Stimulated activated CD4-positive, alpha-beta T cell treated with anti-CD3 and anti-CD28 coated beads, Interleukin-1b, Interleukin-23, amount 100 ng/mL, for 4 hours (primary cell): ENCODE data around the gene DOC2A.

ENCODE experiments used
- DNase-seq, 2 donors: peaks; one replicate each; pipeline ENCODE4 v3.0.0-alpha.2; 2020; ENCODE audit warnings: low read depth in 2 of 2

DOC2A gene

GRCh38 chr16:30005341-30006094, 5.3 kb downstream of the DOC2A start:
- peak in 1 of 2 donors; percentile 29 for DNase-seq

- DNase-seq: no peak
These were observed 6.0 kb downstream of the DOC2A start for GRCh38 chr16:30004811-30005242.

GRCh38 chr16:30004424-30004776, 6.4 kb downstream of the DOC2A start:
- DNase-seq: no peak

- no peak for DNase-seq
These were observed 7.0 kb downstream of the DOC2A start for GRCh38 chr16:30003670-30004423.

- no peak for DNase-seq
These were observed 8.0 kb downstream of the DOC2A start for GRCh38 chr16:30002614-30003346.

GRCh38 chr16:30000735-30001631, 9.8 kb downstream of the DOC2A start:
- no peak for DNase-seq

- no peak for DNase-seq
These were observed 11.2 kb downstream of the DOC2A start for GRCh38 chr16:29999605-30000004.

GRCh38 chr16:29996766-29997250, 14.0 kb downstream of the DOC2A start:
- no peak for DNase-seq

GRCh38 chr16:29995911-29996765, 14.7 kb downstream of the DOC2A start, which contains the start of gene INO80E:
Gene INO80E, plus strand, starts transcription at chr16:29996241. Its CDS starts 70 bp downstream, at chr16:29996311.
- DNase-seq: peak; percentile 98

- peak; percentile 73 to 77 for DNase-seq
These were observed 15.4 kb downstream of the DOC2A start, which contains the start of gene HIRIP3 for GRCh38 chr16:29995324-29995910. Gene HIRIP3, minus strand, starts transcription at chr16:29995617. Its CDS starts 12 bp downstream, at chr16:29995605.

- peak; percentile 49 to 72 for DNase-seq
These were observed 16.1 kb downstream of the DOC2A start for GRCh38 chr16:29994600-29995323.

- no peak for DNase-seq
These were observed 16.8 kb downstream of the DOC2A start for GRCh38 chr16:29993903-29994599.

- no peak for DNase-seq
These were observed 17.5 kb downstream of the DOC2A start for GRCh38 chr16:29993191-29993902.

- no peak for DNase-seq
These were observed 18.4 kb downstream of the DOC2A start for GRCh38 chr16:29992344-29992967.

- DNase-seq: no peak
These were observed 19.3 kb downstream of the DOC2A start for GRCh38 chr16:29991571-29991904.

- no peak for DNase-seq
These were observed 19.8 kb downstream of the DOC2A start for GRCh38 chr16:29990883-29991570.

- DNase-seq: no peak
These were observed 20.8 kb downstream of the DOC2A start for GRCh38 chr16:29990034-29990433.
